HL-60/S4 (cell line): Measurements from ENCODE around the gene TMEM82.

Experiments used
- in situ Hi-C: fragments of 300-500 bp; cut with MboI; formaldehyde crosslinking; loops from 2 replicates; pipeline ENCODE4 v1.14.3; 2022; ENCODE audit warnings: low sequenced_read_pairs

Gene TMEM82

GRCh38 chr1:15734901-15735300 is 7.4 kb upstream of the TMEM82 start:
- in situ Hi-C loops: loop anchor here (10.0 kb wide), 1 partner anchor 140 kb away; no protein-coding TSS in a partner anchor

DNA sequence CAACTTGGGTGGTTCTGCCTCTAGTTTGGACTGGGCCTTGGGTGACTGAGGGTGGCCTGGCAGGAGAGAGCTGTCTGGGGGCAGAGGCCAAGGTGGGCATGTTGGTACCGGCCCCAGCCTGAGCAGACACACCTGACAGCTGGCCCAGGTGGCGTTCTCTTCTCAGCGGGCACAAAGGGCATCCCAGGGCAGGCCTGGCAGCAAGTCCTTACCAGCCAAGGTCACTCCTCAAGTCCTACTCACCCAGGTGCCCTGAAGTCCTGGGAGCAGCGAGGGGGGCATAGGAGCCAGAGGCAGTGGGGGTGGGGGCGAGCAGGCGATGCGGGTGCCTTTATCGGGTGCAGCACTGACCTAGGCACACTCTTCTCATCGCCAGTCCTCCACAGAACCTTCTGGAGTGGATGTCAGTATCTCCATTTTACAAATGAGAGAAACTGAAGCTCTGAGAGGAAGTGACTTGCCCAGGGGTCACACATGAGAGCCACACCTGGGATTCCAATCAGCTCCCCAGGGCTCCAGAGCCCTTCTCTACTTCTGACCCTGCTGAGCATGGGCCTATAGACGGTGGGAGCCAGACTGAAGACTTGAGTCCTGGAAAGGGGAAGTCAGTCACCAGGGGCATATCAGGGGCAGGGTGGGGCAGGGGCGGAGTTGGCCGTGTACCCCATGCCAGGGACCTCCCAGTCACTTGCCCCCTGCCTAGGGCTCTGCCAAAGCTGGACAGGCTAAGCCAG is 6.8 kb upstream of the TMEM82 start:
- in situ Hi-C loops: loop anchor here (10.0 kb wide), 1 partner anchor 141 kb away; no protein-coding TSS in a partner anchor

DNA sequence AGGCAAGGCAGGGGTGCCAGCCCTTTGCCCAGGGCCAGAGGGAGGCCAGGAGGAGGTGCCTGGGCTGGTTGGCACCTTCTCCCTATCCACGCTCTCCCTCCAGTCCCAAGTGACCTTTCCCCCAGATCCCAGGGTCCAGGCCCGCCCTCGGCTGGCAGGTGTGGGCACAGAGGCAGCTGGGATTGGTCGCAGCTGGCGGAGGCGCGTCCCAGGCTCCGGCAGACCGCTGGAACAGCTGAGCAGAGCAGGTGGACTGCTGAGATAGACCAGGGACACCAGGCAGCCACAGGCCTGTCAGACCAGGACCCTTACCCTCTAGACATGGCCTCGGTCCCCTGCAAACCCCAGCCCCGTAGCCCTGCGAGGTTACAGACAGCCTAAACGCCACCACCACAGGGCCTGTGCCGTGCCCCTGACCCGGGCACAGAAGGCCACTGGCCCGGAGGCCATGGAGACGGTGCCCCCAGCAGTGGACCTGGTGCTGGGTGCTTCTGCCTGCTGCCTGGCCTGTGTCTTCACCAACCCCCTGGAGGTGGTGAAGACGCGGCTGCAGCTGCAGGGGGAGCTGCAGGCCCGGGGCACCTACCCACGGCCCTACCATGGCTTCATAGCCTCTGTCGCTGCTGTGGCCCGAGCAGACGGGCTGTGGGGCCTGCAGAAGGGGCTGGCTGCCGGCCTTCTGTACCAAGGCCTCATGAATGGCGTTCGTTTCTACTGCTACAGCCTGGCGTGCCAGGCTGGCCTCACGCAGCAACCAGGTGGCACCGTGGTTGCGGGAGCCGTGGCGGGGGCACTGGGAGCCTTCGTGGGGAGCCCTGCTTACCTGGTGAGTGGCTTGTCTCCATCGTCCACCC is 6.0 kb upstream of the TMEM82 start, which contains the start of gene SLC25A34:
TSS of gene SLC25A34 (plus strand) at position 221 of the 854 bp plus-strand sequence. CDS start at position 449, 228 bp downstream.
- in situ Hi-C loops: loop anchor here (10.0 kb wide), 1 partner anchor 141 kb away; no protein-coding TSS in a partner anchor

DNA sequence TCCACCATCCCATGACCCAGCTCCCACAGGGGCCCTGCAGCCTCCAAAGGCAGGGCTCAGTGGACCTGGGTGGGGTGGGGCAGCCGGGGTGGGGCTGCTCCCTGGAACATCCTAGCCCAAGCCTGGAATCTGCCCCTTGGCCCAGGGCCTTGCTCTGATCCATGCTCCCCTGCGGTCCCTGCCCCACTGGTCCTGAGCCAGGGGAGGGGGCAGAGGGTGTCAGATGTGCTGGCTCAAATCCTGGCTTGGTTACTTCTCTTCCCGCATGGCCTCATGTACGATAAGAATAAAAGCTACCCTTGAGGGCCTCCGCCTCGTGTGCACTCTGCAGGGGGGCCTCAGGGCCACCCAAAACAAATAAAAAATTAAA is 5.4 kb upstream of the TMEM82 start:
- in situ Hi-C loops: loop anchor here (10.0 kb wide), 1 partner anchor 142 kb away; no protein-coding TSS in a partner anchor

- in situ Hi-C loops: loop anchor here (10.0 kb wide), 1 partner anchor 143 kb away; no protein-coding TSS in a partner anchor
Observed at GRCh38 chr1:15737324-15738319, 4.7 kb upstream of the TMEM82 start.

DNA sequence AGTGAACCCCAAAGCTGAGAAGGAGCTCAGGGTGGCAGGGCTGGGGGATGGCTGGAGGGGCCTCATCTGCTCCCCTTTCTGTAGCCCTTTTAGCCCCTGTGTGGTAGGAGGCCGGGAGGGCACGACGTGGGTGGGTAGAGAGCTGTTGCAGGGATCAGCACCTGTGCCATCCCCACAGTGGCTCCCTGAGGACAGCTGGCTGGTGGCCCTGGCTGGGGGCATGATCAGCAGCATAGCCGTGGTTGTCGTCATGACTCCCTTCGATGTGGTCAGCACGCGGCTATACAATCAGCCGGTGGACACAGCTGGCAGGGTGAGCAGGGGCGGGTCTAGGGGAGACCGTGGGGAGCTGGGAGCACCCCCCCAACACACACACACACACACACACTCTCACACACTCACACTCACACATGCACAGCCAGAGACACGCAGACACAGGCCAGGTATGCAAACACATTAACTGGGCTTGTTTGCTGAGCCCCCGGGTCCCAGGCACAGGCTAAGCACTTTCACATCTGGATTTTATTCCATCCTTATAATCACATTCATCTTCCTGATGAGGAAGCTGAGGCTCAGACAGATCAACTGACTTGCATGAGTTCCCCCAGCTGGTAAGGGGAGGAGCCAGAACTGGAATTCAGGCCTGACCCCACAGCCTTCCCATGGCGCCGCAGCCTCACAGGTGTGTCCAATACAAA is 3.7 kb upstream of the TMEM82 start:
- in situ Hi-C loops: loop anchor here (10.0 kb wide), 1 partner anchor 144 kb away; no protein-coding TSS in a partner anchor

DNA sequence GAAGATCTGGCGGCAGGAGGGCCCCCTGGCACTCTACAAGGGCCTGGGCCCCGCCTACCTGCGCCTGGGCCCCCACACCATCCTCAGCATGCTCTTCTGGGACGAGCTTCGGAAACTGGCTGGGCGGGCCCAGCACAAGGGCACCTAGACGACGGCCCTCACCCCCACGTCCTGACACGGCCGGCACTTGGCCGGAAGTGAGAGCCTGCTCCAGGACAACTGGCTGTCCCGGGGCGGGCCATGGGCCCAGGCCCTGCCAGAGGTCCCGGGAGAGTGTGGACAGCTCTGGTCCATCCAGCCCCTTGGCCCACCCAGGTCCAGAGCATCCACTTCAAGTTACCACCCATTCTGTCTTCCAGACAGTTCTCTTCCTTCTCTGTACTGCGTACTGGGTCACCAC is 3.0 kb upstream of the TMEM82 start:
- in situ Hi-C loops: loop anchor here (10.0 kb wide), 1 partner anchor 144 kb away; no protein-coding TSS in a partner anchor

DNA sequence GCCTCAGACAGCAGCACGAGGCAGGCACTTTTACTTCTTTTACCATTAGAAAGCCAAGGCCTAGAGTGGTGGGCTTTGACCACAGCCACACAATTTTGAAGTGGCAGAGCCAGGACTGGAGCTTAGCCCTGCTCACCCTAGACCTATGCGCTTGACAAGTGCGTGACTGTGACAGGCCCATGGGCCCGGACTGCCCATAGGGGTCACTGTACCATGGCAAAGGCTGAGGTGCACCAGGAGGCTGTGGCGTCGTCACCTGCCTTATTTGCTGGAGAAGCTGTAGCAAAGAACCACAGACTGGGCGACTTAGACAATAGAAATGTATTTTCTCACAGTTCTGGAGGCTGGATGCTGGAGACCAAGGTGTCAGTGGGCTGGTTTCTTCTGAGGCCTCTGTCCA is 2.6 kb upstream of the TMEM82 start:
- in situ Hi-C loops: loop anchor here (10.0 kb wide), 1 partner anchor 145 kb away; no protein-coding TSS in a partner anchor

DNA sequence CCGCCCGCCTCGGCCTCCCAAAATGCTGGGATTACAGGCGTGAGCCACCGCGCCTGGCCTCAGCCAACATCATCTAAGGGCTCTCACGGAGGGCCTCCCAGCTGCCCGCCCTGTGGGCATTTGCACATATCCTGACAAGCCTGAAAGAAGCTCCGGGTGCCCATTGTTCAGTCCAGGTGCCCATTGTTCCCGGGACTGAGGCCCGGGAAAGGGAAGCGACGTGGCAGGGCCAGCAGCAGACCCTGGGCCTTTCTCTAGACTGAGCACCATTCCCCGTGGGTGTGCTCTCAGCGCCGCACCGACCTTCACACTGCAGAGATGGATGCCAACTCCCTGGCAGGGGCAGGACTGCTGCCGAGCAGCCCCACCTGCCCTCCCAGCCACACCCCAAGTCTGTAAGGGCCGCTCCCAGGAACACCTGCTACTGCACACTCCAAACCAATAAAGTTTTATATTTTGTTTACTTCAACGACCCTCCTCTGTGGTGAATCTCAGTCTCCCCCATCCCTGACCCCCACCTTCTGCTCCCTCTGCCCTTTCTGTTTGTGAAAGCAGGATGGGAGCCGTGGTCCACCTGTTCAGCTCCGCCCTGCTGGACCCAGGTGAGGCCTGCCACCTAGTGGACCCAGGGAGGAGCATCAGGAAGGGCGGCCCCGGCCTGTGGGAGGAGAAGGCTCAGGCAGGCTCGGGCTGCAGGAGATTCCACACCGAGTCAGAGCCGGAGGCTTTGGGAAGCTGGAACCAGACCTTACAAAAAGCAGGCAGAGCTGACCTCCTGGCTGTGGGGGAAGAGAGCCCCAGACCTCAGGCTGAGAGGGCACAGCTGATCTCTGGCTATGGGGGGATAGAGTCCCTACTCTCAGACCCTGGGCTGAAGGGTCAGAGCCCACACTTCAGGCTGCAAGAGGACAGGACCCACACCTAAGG is 1.1 kb upstream of the TMEM82 start:
- in situ Hi-C loops: no loop called here

- in situ Hi-C loops: no loop called here
Observed at GRCh38 chr1:15744122-15744679, 1.9 kb downstream of the TMEM82 start.

DNA sequence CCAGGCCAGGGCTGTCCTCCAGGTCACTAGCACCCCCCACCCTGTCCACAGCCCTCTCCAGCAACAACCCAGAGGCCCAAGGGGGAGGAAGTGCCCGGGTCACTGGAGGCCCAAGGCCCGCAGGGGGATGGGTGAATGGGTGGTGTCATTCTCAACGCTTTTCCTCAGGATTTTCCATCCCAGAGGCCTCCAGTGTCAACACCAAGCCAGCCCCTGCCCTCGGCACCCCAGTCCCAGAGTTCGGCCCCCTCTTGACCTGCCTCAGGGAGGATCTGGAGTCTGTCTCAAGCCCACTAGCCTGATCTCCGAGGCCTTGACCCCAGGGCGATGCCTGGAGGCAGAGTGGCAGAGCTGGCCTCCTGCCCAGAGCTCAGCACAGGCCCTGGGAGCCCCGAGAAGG is 5.1 kb downstream of the TMEM82 start:
- in situ Hi-C loops: no loop called here

GRCh38 chr1:15748264-15748663 is 6.0 kb downstream of the TMEM82 start:
- in situ Hi-C loops: no loop called here

- in situ Hi-C loops: no loop called here
Observed at GRCh38 chr1:15748690-15749398, 6.5 kb downstream of the TMEM82 start.

GRCh38 chr1:15749399-15750291 is 7.3 kb downstream of the TMEM82 start:
- in situ Hi-C loops: no loop called here

GRCh38 chr1:15750924-15751323 is 8.6 kb downstream of the TMEM82 start:
- in situ Hi-C loops: no loop called here

DNA sequence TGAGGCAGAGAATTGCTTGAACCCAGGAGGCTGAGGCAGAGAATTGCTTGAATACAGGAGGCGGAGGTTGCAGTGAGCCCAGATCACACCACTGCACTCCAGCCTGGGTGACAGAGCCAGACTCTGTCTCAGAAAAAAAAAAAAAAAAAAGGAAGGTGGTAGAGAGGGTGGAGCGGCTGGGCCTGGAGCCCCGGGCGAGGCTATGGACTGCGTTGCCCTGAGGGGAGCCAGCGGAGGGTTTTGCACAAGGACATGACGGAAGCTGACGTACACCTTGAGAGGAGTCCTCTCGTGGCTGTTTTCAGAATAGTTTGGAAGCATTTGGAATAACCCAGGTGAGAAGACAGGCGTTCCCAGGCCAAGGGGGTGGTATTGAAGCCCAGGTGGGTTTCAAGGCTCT is 9.4 kb downstream of the TMEM82 start:
- in situ Hi-C loops: no loop called here

- in situ Hi-C loops: no loop called here
Observed at GRCh38 chr1:15753776-15754175, 11.5 kb downstream of the TMEM82 start.
